Omental fat pad (tissue), 4 donors: ENCODE data around the gene GPR162. TPM values are rescaled to one million over a fixed set of nuclear protein-coding genes. Genes with fewer than 3 reads are reported as not detected.
"Not testable (repeated sequence)": the region's sequence is repeated elsewhere in the genome, so short reads cannot be mapped to it uniquely, and the experiment has no call there.

Source experiments
- ATAC-seq: fragments of 150-250 bp; one replicate; pipeline ENCODE4 v1.9.1; 2016; ENCODE audit warnings: mild to moderate bottlenecking, moderate library complexity; ENCODE audit not compliant: low FRiP score
- DNase-seq: peaks from one replicate; pipeline ENCODE4 v3.0.0-alpha.2; 2019; ENCODE audit warnings: low spot score
- CTCF ChIP-seq, 3 donors: fragments of 450-650 bp; IDR thresholded peaks; one replicate each; pipeline ENCODE4 v1.5.1; 2016 to 2017; ENCODE audit warnings: antibody characterized with exemption in 3 of 3, mild to moderate bottlenecking in 3 of 3, moderate library complexity in 2 of 3
- total RNA-seq, 4 donors: library from RNA; depleted of rRNA; stranded (reverse); fragments of >200 nt; gene quantifications; one replicate each; pipeline ENCODE4 v1.1.0, GENCODE V29; 2016

GPR162 gene
- total RNA-seq, 4 donors from 2014 or later: 2.8 to 6.7 (median 2.9) TPM

- ATAC-seq (no peak), DNase-seq (no peak)
These were observed 37.2 kb downstream of the GPR162 start for GRCh38 chr12:6858799-6859198.

GRCh38 chr12:6860116-6860515 lies 38.5 kb downstream of the GPR162 start:
- no peak for ATAC-seq
- DNase-seq: no peak
- TF ChIP-seq CTCF (IDR thresholded peaks at IDR 0.05): no peak

More at GRCh38 chr12:6858799-6859198, 37.2 kb downstream of the GPR162 start:
- TF ChIP-seq CTCF (IDR thresholded peaks at IDR 0.05): no peak

- no peak for TF ChIP-seq CTCF (IDR thresholded peaks at IDR 0.05)
- ATAC-seq: no peak
- DNase-seq: no peak
These were observed 39.3 kb downstream of the GPR162 start for GRCh38 chr12:6860942-6861341.

- no peak for ATAC-seq
- no peak for DNase-seq
- TF ChIP-seq CTCF (IDR thresholded peaks at IDR 0.05): no peak
These were observed 39.8 kb downstream of the GPR162 start for GRCh38 chr12:6861391-6861790.

GRCh38 chr12:6863033-6863432 lies 41.4 kb downstream of the GPR162 start:
- no peak for TF ChIP-seq CTCF (IDR thresholded peaks at IDR 0.05)
- DNase-seq: no peak
- no peak for ATAC-seq

GRCh38 chr12:6863586-6864321 lies 42.1 kb downstream of the GPR162 start:
- DNase-seq (no peak), ATAC-seq (no peak)
- no peak for TF ChIP-seq CTCF (IDR thresholded peaks at IDR 0.05)

GRCh38 chr12:6865307-6865706 lies 43.7 kb downstream of the GPR162 start:
- DNase-seq: not testable (repeated sequence)

More at GRCh38 chr12:6865307-6865706, 43.7 kb downstream of the GPR162 start:
- not testable (repeated sequence) for ATAC-seq
